Measurements from ENCODE around the gene MMS19. TPM values are rescaled to one million over a fixed set of nuclear protein-coding genes. Genes with fewer than 3 reads are reported as not detected.
"Not testable (repeated sequence)": the region's sequence is repeated elsewhere in the genome, so short reads cannot be mapped to it uniquely, and the experiment has no call there.

The MMS19 gene
- total RNA-seq, 2 donors from 2014 or later: 44.6 to 60.0 TPM

DNA sequence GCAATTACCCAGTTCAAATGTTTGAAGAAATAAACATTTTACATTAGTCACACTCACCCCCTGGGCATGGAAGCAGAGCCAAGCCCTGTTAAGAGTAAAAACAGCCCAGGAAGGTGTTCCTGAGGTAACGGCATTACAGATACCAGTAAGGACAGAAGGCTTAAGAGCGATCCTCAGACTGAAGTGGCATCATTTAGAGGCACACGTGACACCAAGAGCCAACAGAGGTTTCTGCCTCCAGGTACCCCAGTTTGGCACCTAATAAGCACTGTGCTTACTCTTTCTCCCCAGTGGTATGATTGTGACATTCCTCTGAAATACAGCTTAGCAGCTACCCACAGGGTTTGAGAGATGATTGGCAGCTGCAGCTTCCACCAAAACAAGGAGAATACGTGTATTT is 17.2 kb downstream of the MMS19 start:
- no peak for TF ChIP-seq POLR2A (IDR thresholded peaks at IDR 0.05)
- TF ChIP-seq, protein P1, sequence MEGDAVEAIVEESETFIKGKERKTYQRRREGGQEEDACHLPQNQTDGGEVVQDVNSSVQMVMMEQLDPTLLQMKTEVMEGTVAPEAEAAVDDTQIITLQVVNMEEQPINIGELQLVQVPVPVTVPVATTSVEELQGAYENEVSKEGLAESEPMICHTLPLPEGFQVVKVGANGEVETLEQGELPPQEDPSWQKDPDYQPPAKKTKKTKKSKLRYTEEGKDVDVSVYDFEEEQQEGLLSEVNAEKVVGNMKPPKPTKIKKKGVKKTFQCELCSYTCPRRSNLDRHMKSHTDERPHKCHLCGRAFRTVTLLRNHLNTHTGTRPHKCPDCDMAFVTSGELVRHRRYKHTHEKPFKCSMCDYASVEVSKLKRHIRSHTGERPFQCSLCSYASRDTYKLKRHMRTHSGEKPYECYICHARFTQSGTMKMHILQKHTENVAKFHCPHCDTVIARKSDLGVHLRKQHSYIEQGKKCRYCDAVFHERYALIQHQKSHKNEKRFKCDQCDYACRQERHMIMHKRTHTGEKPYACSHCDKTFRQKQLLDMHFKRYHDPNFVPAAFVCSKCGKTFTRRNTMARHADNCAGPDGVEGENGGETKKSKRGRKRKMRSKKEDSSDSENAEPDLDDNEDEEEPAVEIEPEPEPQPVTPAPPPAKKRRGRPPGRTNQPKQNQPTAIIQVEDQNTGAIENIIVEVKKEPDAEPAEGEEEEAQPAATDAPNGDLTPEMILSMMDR (IDR thresholded peaks at IDR 0.05): no peak
- WGBS, 2 donors: 91 to 97% methylated on average over 4 of the region's 4 CpGs
- intact Hi-C loops (cut with DNase I): no loop called here
- DNase-seq: no peak
- H3K27ac ChIP-seq: no peak overlapping the region
- no peaks in the 10 kb centered on the region for H3K4me1 ChIP-seq
- no peak overlapping the region for H3K4me3 ChIP-seq
- H3K36me3 ChIP-seq (replicated peaks in 1 of 2; ENCODE audit: insufficient read depth in 1 of 2, low read depth in 2 of 2): peaks cover 0 to 16% of the 10 kb centered on the region in 2 donors
- no peak for ATAC-seq
- H3K9me3 ChIP-seq: no peaks in the 10 kb centered on the region
- H3K27me3 ChIP-seq: no peaks in the 10 kb centered on the region

DNA sequence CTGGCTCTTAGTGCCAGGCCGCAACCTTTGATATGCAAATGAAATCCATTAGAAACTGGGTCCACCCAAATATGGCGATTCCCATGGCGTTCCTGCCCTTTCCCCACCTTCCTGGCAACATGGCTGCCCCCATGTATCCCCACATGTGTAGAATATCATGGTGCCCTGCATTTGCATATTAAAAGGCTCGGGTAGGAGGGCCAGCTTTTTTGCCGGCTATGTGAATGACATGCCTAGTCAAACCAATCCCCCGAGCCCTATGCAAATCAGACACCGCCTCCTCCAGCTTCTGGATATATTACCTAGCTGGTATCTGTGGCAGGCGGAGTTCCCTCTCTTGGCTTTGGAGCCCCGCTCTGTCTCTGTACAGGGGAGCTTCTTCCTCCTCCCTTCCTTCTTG is 18.3 kb downstream of the MMS19 start:
- TF ChIP-seq, protein P1 (IDR thresholded peaks at IDR 0.05): no peak
- TF ChIP-seq POLR2A (IDR thresholded peaks at IDR 0.05): no peak
- peaks cover 0 to 16% of the 10 kb centered on the region in 2 donors for H3K36me3 ChIP-seq (replicated peaks in 1 of 2; ENCODE audit: insufficient read depth in 1 of 2, low read depth in 2 of 2)
- no peak for ATAC-seq

GRCh38 chr10:97479410-97479809 is 18.8 kb downstream of the MMS19 start:
- ATAC-seq; DNase-seq; H3K27ac ChIP-seq; H3K4me3 ChIP-seq; H3K27me3 ChIP-seq; H3K4me1 ChIP-seq; intact Hi-C loops (cut with DNase I); H3K9me3 ChIP-seq: not testable (repeated sequence)
- H3K36me3 ChIP-seq (replicated peaks in 1 of 2; ENCODE audit: insufficient read depth in 1 of 2, low read depth in 2 of 2): peaks cover 0 to 16% of the 10 kb centered on the region in 2 donors
- 81 to 91% methylated on average over 4 of the region's 4 CpGs for WGBS, 2 donors

More for the DNA sequence above, 18.3 kb downstream of the MMS19 start:
- DNase-seq: no peak
- 86 to 88% methylated on average over 9 of the region's 9 CpGs for WGBS, 2 donors
- intact Hi-C loops (cut with DNase I): no loop called here
- no peak overlapping the region for H3K4me3 ChIP-seq
- no peaks in the 10 kb centered on the region for H3K9me3 ChIP-seq
- no peaks in the 10 kb centered on the region for H3K27me3 ChIP-seq
- H3K4me1 ChIP-seq: no peaks in the 10 kb centered on the region
- no peak overlapping the region for H3K27ac ChIP-seq

DNA sequence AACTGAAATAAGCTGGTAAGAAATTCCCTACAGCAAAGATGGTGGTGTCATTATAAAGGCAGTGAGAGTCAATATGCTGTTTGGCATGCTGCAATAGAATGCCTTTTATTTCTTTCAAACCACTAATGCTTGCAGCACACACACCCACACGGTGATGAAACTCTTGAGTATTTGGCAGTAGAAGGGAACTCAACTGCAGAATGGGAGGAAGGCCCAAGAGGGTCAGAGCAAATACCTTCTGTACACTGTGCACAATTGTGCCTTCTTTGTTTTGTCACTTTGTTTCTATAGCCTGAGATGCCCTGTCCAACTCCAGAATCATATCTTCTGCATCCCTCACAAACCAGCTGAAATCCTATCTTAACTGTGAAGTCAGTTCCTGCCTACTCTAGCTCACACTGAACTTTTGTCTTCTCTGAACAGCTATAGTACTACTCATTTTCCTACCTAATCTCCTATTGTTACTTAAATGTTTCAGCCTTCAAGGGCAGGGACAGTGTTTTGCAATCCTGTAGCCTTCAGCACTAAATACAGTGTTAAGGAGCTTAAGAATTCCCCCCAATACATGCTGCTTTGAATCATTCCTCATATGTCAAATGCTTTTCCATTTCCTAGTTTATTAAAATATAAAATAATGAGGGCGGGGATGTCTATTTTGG is 22.2 kb downstream of the MMS19 start:
- H3K27ac ChIP-seq: no peak overlapping the region
- no peaks in the 10 kb centered on the region for H3K4me1 ChIP-seq
- no peaks in the 10 kb centered on the region for H3K27me3 ChIP-seq
- H3K36me3 ChIP-seq (replicated peaks in 1 of 2; ENCODE audit: insufficient read depth in 1 of 2, low read depth in 2 of 2): peaks cover 7 to 19% of the 10 kb centered on the region in 2 donors
- ATAC-seq (no peak), DNase-seq (no peak)
- WGBS, 2 donors: 76 to 86% methylated on average over 2 of the region's 2 CpGs
- no peak overlapping the region for H3K4me3 ChIP-seq
- no peak for TF ChIP-seq POLR2A (IDR thresholded peaks at IDR 0.05)
- TF ChIP-seq, protein P1 (IDR thresholded peaks at IDR 0.05): no peak
- intact Hi-C loops (cut with DNase I): no loop called here
- no peaks in the 10 kb centered on the region for H3K9me3 ChIP-seq

GRCh38 chr10:97474918-97475317 is 23.3 kb downstream of the MMS19 start:
- DNase-seq: no peak
- TF ChIP-seq, protein P1 (IDR thresholded peaks at IDR 0.05): no peak
- no peak for TF ChIP-seq POLR2A (IDR thresholded peaks at IDR 0.05)
- Histone ChIP-seq H3K4me3 (no peak overlapping the region), H3K9me3 (no peaks in the 10 kb centered on the region), H3K27me3 (no peaks in the 10 kb centered on the region), H3K27ac (no peak overlapping the region), H3K4me1 (no peaks in the 10 kb centered on the region), H3K36me3 (replicated peaks in 1 of 2; ENCODE audit: insufficient read depth in 1 of 2, low read depth in 2 of 2) (peaks cover 7 to 22% of the 10 kb centered on the region in 2 donors)
- intact Hi-C loops (cut with DNase I): no loop called here
- no peak for ATAC-seq
- WGBS, 2 donors: 92 to 97% methylated on average over 4 of the region's 4 CpGs

GRCh38 chr10:97468781-97469180 is 29.4 kb downstream of the MMS19 start:
- ATAC-seq, H3K9me3 ChIP-seq, H3K27me3 ChIP-seq, DNase-seq, H3K4me1 ChIP-seq, H3K4me3 ChIP-seq, H3K27ac ChIP-seq: not testable (repeated sequence)
- peaks cover 14 to 38% of the 10 kb centered on the region in 2 donors for H3K36me3 ChIP-seq (replicated peaks in 1 of 2; ENCODE audit: insufficient read depth in 1 of 2, low read depth in 2 of 2)
- WGBS, 2 donors: 95 to 100% methylated on average over 3 to 12 of the region's 12 CpGs
- intact Hi-C loops (cut with DNase I): loop anchor here (5.0 kb wide), 1 partner anchor 84 kb away; no protein-coding TSS in a partner anchor
